CD4-positive, alpha-beta T cell treated with Interferon alpha-2 for 1 hour (primary cell): ENCODE data around the gene NAALADL1.

Experiments used
- DNase-seq, 2 donors: peaks; one replicate each; pipeline ENCODE4 v3.0.0-alpha.2; 2020 to 2022

Gene NAALADL1

GRCh38 chr11:65078786-65079342 is 20.5 kb upstream of the NAALADL1 start:
- no peak for DNase-seq

GRCh38 chr11:65078151-65078550 is 19.8 kb upstream of the NAALADL1 start:
- peak; percentile 70 to 84 for DNase-seq

GRCh38 chr11:65077451-65077850 is 19.1 kb upstream of the NAALADL1 start:
- no peak for DNase-seq

GRCh38 chr11:65072631-65072966 is 14.2 kb upstream of the NAALADL1 start:
- DNase-seq, result no peak

- no peak for DNase-seq
Observed at GRCh38 chr11:65071907-65072630, 13.7 kb upstream of the NAALADL1 start.

- DNase-seq, result no peak
Observed at GRCh38 chr11:65069217-65069616, 10.9 kb upstream of the NAALADL1 start.

- no peak for DNase-seq
Observed at GRCh38 chr11:65067446-65067845, 9.1 kb upstream of the NAALADL1 start.

- no peak for DNase-seq
Observed at GRCh38 chr11:65066805-65067291, 8.5 kb upstream of the NAALADL1 start.

- DNase-seq, result no peak
Observed at GRCh38 chr11:65066315-65066714, 8.0 kb upstream of the NAALADL1 start.

- no peak for DNase-seq
Observed at GRCh38 chr11:65065851-65066250, 7.5 kb upstream of the NAALADL1 start.

- DNase-seq, result no peak
Observed at GRCh38 chr11:65064847-65065240, 6.5 kb upstream of the NAALADL1 start.

GRCh38 chr11:65063532-65063931 is 5.2 kb upstream of the NAALADL1 start:
- DNase-seq, result no peak

GRCh38 chr11:65060913-65061408 is 2.6 kb upstream of the NAALADL1 start:
- DNase-seq, result no peak

GRCh38 chr11:65059959-65060824 is 1.8 kb upstream of the NAALADL1 start:
- no peak for DNase-seq

- DNase-seq, result no peak
Observed at GRCh38 chr11:65059523-65059922, 1.2 kb upstream of the NAALADL1 start.

- DNase-seq, result no peak
Observed at GRCh38 chr11:65058012-65058411, 341 bp downstream of the NAALADL1 start.

GRCh38 chr11:65057526-65057925 is 827 bp downstream of the NAALADL1 start:
- DNase-seq, result no peak

GRCh38 chr11:65056999-65057398 is 1.4 kb downstream of the NAALADL1 start:
- DNase-seq, result no peak

- no peak for DNase-seq
Observed at GRCh38 chr11:65055538-65055937, 2.8 kb downstream of the NAALADL1 start.

GRCh38 chr11:65053827-65054508 is 4.4 kb downstream of the NAALADL1 start:
- DNase-seq, result peak; percentile 6 to 34

- DNase-seq, result no peak
Observed at GRCh38 chr11:65051398-65051858, 6.9 kb downstream of the NAALADL1 start.

GRCh38 chr11:65047581-65048422 is 10.6 kb downstream of the NAALADL1 start:
- peak in 1 of 2 donors; percentile 25 for DNase-seq
